HepG2 (cell line): Measurements from ENCODE around the gene ARL16. TPM values are rescaled to one million over a fixed set of nuclear protein-coding genes. Genes with fewer than 3 reads are reported as not detected.
"Not testable (repeated sequence)": the region's sequence is repeated elsewhere in the genome, so short reads cannot be mapped to it uniquely, and the experiment has no call there.

Source experiments
- ATAC-seq: fragments of 200-7000 bp; cut with Tn5 transposase; 3 replicates; pipeline ENCODE4 v1.9.1; 2020; ENCODE audit warnings: mild to moderate bottlenecking, moderate library complexity
- BruUV-seq: library from RNA; stranded (reverse); fragments of 400-500 nt; replicated peaks from 2 replicates; lab custom pipeline; 2021; lab: Mats Ljungman, UMichigan
- CTCF ChIA-PET: fragments of 300-600 bp; formaldehyde crosslinking; extraction: SDS; loops from one replicate; lab custom pipeline; 2021; ENCODE audit warnings: low total read pairs, inconsistent platforms, low intra/inter-chr PET ratio; lab: Yijun Ruan, JAX
- POLR2A ChIA-PET: fragments of 350-600 bp; sonication (Branson Sonifier 250); formaldehyde crosslinking; loops from one replicate; lab custom pipeline; 2020; ENCODE audit warnings: antibody characterized with exemption, inconsistent platforms; lab: Yijun Ruan, JAX
- DNase-seq: peaks from one replicate; pipeline ENCODE4 v3.0.0-alpha.2; 2015; ENCODE audit warnings: low spot score
- FAIRE-seq: peaks from 3 replicates; lab custom pipeline; 2011; peaks lifted over from hg19 to GRCh38; lab: Jason Lieb, UNC
- H2AFZ ChIP-seq: one replicate; pipeline ENCODE4 v1.6.1; 2011; ENCODE audit warnings: low read length, inconsistent platforms
- H3K27ac ChIP-seq: fragments of 300-600 bp; 3 replicates; pipeline ENCODE4 v1.8.0; 2011; ENCODE audit warnings: mixed run types, mild to moderate bottlenecking, mixed read lengths, low read length, inconsistent platforms; ENCODE audit not compliant: insufficient read depth; ENCODE audit errors: extremely low read length
- H3K27me3 ChIP-seq, 2 experiments: fragments of 200-600 bp in 1 of 2; 2 replicates in 1 of 2; 3 replicates in 1 of 2; pipeline versions ENCODE4 v1.6.0 to v1.8.0; 2011; ENCODE audit warnings: low read length in 2 of 2, mild to moderate bottlenecking in 2 of 2, moderate library complexity in 2 of 2, inconsistent platforms in 1 of 2; ENCODE audit not compliant: insufficient read depth in 2 of 2, control insufficient read depth in 1 of 2
- H3K36me3 ChIP-seq, 2 experiments: fragments of 200-600 bp in 1 of 2; replicated peaks in 1 of 2; 2 replicates in 1 of 2; 3 replicates in 1 of 2; pipeline versions ENCODE4 v1.5.1 to v1.8.0; 2011; ENCODE audit warnings: low read length in 2 of 2, inconsistent platforms in 1 of 2; ENCODE audit not compliant: insufficient read depth in 2 of 2, control insufficient read depth in 1 of 2
- H3K4me1 ChIP-seq: 2 replicates; pipeline ENCODE4 v1.5.1; 2012; ENCODE audit warnings: low read length, inconsistent platforms; ENCODE audit not compliant: insufficient read depth
- H3K4me2 ChIP-seq: 2 replicates; pipeline ENCODE4 v1.6.0; 2011; ENCODE audit warnings: low read depth, low read length, inconsistent platforms
- H3K4me3 ChIP-seq, 3 experiments: fragments of 200-600 bp in 1 of 3; sonication (generic), shearing (Covaris generic) in 1 of 3; replicated peaks in 1 of 3; 2 replicates each; pipeline ENCODE4 v1.5.1; 2011 to 2016; ENCODE audit warnings: low read length in 3 of 3, inconsistent platforms in 2 of 3, low read depth in 2 of 3, mild to moderate bottlenecking in 2 of 3, control low read depth in 1 of 3, mixed read lengths in 1 of 3; ENCODE audit not compliant: insufficient read depth in 1 of 3
- H3K79me2 ChIP-seq: one replicate; pipeline ENCODE4 v1.6.1; 2011; ENCODE audit warnings: low read length, inconsistent platforms; ENCODE audit not compliant: insufficient read depth
- H3K9ac ChIP-seq: 2 replicates; pipeline ENCODE4 v1.6.0; 2011; ENCODE audit warnings: mild to moderate bottlenecking, low read depth, low read length, inconsistent platforms; ENCODE audit not compliant: insufficient read depth
- H3K9me3 ChIP-seq: 2 replicates; pipeline ENCODE4 v1.5.1; 2012; ENCODE audit warnings: mild to moderate bottlenecking, low read length
- H4K20me1 ChIP-seq: 2 replicates; pipeline ENCODE4 v1.6.0; 2011; ENCODE audit warnings: inconsistent platforms, mild to moderate bottlenecking, low read length, moderate library complexity; ENCODE audit not compliant: insufficient read depth
- CBX1 ChIP-seq: IDR thresholded peaks from one replicate; pipeline ENCODE4 v1.6.1; 2016; ENCODE audit warnings: antibody characterized with exemption, low read depth
- FOXA3 ChIP-seq: IDR thresholded peaks from 2 replicates; pipeline ENCODE4 v1.6.1; 2016; ENCODE audit warnings: missing genetic modification reagents, missing compliant biosample characterization
- GABPA ChIP-seq, 2 experiments: IDR thresholded peaks; 2 replicates each; pipeline ENCODE4 v1.6.1; 2011 to 2016; ENCODE audit warnings: low read depth in 2 of 2, low read length in 1 of 2, missing biosample characterization in 1 of 2, missing genetic modification characterization in 1 of 2
- HNRNPL ChIP-seq: fragments of 200-400 bp; formaldehyde crosslinking; IDR thresholded peaks from 2 replicates; pipeline ENCODE4 v1.6.1; 2017; ENCODE audit warnings: mild to moderate bottlenecking, low read depth, low read length
- KAT7 ChIP-seq: IDR thresholded peaks from 2 replicates; pipeline ENCODE4 v1.6.1; 2018; ENCODE audit warnings: borderline replicate concordance, missing compliant biosample characterization
- KDM2A ChIP-seq: sonication (generic); formaldehyde crosslinking; IDR thresholded peaks from 2 replicates; pipeline ENCODE4 v1.4.0; 2020; ENCODE audit warnings: low read depth, missing genetic modification reagents, borderline replicate concordance
- KDM5B ChIP-seq: sonication (generic); formaldehyde crosslinking; IDR thresholded peaks from 2 replicates; pipeline ENCODE4 v1.4.0; 2020; ENCODE audit warnings: missing genetic modification reagents, mild to moderate bottlenecking, borderline replicate concordance
- MXD4 ChIP-seq: IDR thresholded peaks from 2 replicates; pipeline ENCODE4 v1.6.1; 2016; ENCODE audit warnings: mild to moderate bottlenecking, missing biosample characterization, missing genetic modification reagents
- SAP130 ChIP-seq: IDR thresholded peaks from 2 replicates; pipeline ENCODE4 v1.6.1; 2016; ENCODE audit warnings: low read depth
- SMC3 ChIP-seq: IDR thresholded peaks from 2 replicates; pipeline ENCODE4 v1.6.1; 2011; ENCODE audit warnings: low read length, improper control_type of control experiment
- ZBTB38 ChIP-seq: sonication (generic); formaldehyde crosslinking; IDR thresholded peaks from 2 replicates; pipeline ENCODE4 v1.5.1; 2020; ENCODE audit warnings: mild to moderate bottlenecking, missing genetic modification reagents
- ZNF547 ChIP-seq: sonication (generic); formaldehyde crosslinking; IDR thresholded peaks from 2 replicates; pipeline ENCODE4 v1.5.1; 2020; ENCODE audit warnings: mild to moderate bottlenecking, missing genetic modification reagents
- ZNF598 ChIP-seq: sonication (generic); formaldehyde crosslinking; IDR thresholded peaks from 2 replicates; pipeline ENCODE4 v1.5.1; 2020; ENCODE audit warnings: mild to moderate bottlenecking, missing genetic modification reagents, borderline replicate concordance
- ZNF605 ChIP-seq: sonication (generic); formaldehyde crosslinking; IDR thresholded peaks from 2 replicates; pipeline ENCODE4 v1.8.0; 2022; ENCODE audit warnings: mild to moderate bottlenecking, missing genetic modification reagents
- ZNF674 ChIP-seq: sonication (generic); formaldehyde crosslinking; IDR thresholded peaks from 2 replicates; pipeline ENCODE4 v1.5.0; 2020; ENCODE audit warnings: low read depth, mild to moderate bottlenecking, missing genetic modification reagents
- WGBS: methylation state at CpG from one replicate; pipeline ENCODE4 v1.1.6; 2017; ENCODE audit warnings: low lambda C conversion rate; 5-methylcytosine and 5-hydroxymethylcytosine counted together
- in situ Hi-C: cut with HindIII; loops from 2 replicates; pipeline ENCODE4 v1.10.0; 2017; ENCODE audit warnings: low pct_unique_long_range_greater_than_20kb; ENCODE audit not compliant: extremely low pct_ligation_motif_present
- intact Hi-C: fragments of 100-400 bp; cut with micrococcal nuclease; formaldehyde crosslinking; loops from one replicate; pipeline ENCODE4 v1.10.0; 2022; ENCODE audit not compliant: unreplicated experiment
- polyA plus RNA-seq, 8 experiments: library from polyadenylated mRNA; depleted of rRNA in 3 of 8; stranded (reverse) in 7 of 8; unstranded in 1 of 8; fragments of >200 nt; fragmentation: Illumina TruSeq in 4 of 8; extraction: Trizol in 4 of 8; gene quantifications; 2 replicates each; pipeline versions ENCODE4 v1.2.1 to v1.2.3, GENCODE V29; 2011 to 2016; ENCODE audit warnings: low read depth in 4 of 8, missing spikeins in 1 of 8, mixed read lengths in 1 of 8; ENCODE audit not compliant: insufficient read depth in 1 of 8
- total RNA-seq, 5 experiments: library from RNA; depleted of rRNA; stranded (reverse); fragments of >200 nt; fragmentation: Illumina TruSeq; extraction: Trizol; gene quantifications; 2 replicates each; pipeline ENCODE4 v1.2.3, GENCODE V29; 2016; ENCODE audit warnings: low read depth in 1 of 5
- TF ChIP-seq, protein P1 (sequence below): sonication (generic); formaldehyde crosslinking; IDR thresholded peaks from 2 replicates; pipeline ENCODE4 v1.4.0; 2020; ENCODE audit warnings: missing genetic modification reagents

The ARL16 gene
- total and polyA plus RNA-seq, 2 of the 13 experiments (the other 11 are each of a cell fraction or from before 2014, with no cell fraction given) = 20.8 to 30.8 TPM

DNA sequence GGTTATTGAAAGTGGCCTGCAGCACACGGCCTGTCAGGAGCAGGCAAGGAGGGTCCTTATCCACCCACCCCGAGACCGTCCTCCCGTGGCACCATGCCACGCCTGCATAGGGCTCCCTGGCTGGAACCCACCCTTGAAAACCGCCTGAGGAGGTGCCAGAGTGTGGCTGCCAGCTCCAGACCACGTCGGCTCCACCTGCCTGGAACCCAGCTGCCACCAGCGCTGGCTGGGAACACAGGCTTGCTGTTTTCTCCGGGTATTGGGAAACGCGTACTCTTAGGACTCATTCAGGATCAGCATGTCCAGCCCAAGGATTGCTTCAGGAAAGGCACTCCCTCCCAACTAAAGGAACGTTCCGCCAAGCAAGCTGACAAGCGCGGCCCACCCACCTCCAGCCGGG, 6.7 kb downstream of the ARL16 start (continued):
- TF ChIP-seq, protein P1, sequence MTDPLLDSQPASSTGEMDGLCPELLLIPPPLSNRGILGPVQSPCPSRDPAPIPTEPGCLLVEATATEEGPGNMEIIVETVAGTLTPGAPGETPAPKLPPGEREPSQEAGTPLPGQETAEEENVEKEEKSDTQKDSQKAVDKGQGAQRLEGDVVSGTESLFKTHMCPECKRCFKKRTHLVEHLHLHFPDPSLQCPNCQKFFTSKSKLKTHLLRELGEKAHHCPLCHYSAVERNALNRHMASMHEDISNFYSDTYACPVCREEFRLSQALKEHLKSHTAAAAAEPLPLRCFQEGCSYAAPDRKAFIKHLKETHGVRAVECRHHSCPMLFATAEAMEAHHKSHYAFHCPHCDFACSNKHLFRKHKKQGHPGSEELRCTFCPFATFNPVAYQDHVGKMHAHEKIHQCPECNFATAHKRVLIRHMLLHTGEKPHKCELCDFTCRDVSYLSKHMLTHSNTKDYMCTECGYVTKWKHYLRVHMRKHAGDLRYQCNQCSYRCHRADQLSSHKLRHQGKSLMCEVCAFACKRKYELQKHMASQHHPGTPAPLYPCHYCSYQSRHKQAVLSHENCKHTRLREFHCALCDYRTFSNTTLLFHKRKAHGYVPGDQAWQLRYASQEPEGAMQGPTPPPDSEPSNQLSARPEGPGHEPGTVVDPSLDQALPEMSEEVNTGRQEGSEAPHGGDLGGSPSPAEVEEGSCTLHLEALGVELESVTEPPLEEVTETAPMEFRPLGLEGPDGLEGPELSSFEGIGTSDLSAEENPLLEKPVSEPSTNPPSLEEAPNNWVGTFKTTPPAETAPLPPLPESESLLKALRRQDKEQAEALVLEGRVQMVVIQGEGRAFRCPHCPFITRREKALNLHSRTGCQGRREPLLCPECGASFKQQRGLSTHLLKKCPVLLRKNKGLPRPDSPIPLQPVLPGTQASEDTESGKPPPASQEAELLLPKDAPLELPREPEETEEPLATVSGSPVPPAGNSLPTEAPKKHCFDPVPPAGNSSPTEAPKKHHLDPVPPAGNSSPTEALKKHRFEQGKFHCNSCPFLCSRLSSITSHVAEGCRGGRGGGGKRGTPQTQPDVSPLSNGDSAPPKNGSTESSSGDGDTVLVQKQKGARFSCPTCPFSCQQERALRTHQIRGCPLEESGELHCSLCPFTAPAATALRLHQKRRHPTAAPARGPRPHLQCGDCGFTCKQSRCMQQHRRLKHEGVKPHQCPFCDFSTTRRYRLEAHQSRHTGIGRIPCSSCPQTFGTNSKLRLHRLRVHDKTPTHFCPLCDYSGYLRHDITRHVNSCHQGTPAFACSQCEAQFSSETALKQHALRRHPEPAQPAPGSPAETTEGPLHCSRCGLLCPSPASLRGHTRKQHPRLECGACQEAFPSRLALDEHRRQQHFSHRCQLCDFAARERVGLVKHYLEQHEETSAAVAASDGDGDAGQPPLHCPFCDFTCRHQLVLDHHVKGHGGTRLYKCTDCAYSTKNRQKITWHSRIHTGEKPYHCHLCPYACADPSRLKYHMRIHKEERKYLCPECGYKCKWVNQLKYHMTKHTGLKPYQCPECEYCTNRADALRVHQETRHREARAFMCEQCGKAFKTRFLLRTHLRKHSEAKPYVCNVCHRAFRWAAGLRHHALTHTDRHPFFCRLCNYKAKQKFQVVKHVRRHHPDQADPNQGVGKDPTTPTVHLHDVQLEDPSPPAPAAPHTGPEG = no peak
- TF ChIP-seq CBX1 (no peak), HNRNPL (0 out of 2 replicates have a peak, but pooled peaks have one; percentile 10), KDM5B (no peak), ZNF674 (CRISPR knock-in tag) (no peak), ZNF605 (CRISPR knock-in tag) (no peak)

DNA sequence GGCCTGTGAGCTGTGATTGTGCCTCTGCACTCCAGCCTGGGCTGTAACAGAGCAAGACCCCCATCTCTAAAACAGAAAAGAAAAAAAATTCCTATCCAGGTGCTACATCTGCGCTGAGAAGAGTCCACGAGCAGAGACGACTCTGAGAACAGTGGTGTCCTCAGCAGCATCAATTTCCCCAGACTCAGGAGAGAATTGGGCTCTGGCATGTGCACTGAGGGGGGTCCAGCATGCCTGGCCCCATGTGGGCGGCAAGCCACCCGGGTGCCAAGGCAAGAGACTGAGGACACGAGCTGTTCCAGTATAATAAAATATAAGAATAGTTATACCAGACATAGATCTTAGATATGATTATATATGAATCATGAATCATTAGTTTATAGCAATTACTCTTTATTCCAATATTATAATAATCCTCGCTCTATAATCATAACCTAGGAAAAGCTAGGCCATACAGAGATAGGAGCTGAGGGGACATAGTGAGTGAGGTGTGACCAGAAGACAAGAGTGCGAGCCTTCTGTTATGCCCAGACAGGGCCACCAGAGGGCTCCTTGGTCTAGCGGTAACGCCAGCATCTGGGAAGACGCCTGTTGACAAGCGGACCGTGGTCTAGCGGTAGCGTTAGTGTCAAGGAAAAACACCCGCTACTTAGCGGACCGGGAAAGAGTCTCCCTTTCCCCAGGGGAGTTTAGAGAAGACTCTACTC, 7.9 kb downstream of the ARL16 start:
- BruUV-seq; H3K27ac ChIP-seq; H3K4me2 ChIP-seq; H3K4me3 ChIP-seq; H3K79me2 ChIP-seq; CTCF ChIA-PET; in situ Hi-C loops; H3K9ac ChIP-seq; H4K20me1 ChIP-seq; H3K9me3 ChIP-seq; DNase-seq; intact Hi-C loops; H3K27me3 ChIP-seq; H2AFZ ChIP-seq; TF ChIP-seq GABPA (CRISPR knock-in tag; IDR thresholded peaks at IDR 0.05; ENCODE audit: low read depth): not testable (repeated sequence)
- ATAC-seq = peak; percentile 14; the same call in 1 of the 3 replicates
- POLR2A ChIA-PET = interaction anchor here (1.0 to 3.8 kb wide), 4 partner anchors 9 to 37 kb away, joined by 3 to 13 read pairs (median 6); partner anchors contain the start of genes CCDC137, MRPL12, OXLD1 and SLC25A10
- peak; percentile 42 for FAIRE-seq
- WGBS = 38% methylated on average over 18 of the region's 18 CpGs
- Histone ChIP-seq H3K36me3 (peaks cover 24 to 32% of the 10 kb centered on the region in 2 experiments; a peak in 4 of 5 replicates), H3K4me1 (peaks cover 21% of the 10 kb centered on the region)
- TF ChIP-seq ZBTB38 (peak; percentile 45; the same call in 1 of the 2 replicates), ZNF547 (CRISPR knock-in tag) (0 out of 2 replicates have a peak, but pooled peaks have one; percentile 44), FOXA3 (peak; percentile 78), KDM2A (CRISPR knock-in tag) (peak; percentile 78), SAP130 (CRISPR knock-in tag) (peak; percentile 55; the same call in 1 of the 2 replicates), MXD4 (0 out of 2 replicates have a peak, but pooled peaks have one; percentile 36), ZNF598 (0 out of 2 replicates have a peak, but pooled peaks have one; percentile 71), KAT7 (CRISPR knock-in tag) (peak; percentile 37; the same call in 1 of the 2 replicates), GABPA (IDR thresholded peaks at IDR 0.05; ENCODE audit: low read depth, low read length) (0 out of 2 replicates have a peak, but pooled peaks have one; percentile 7), SMC3 (peak; percentile 47)
